PC-3 (cell line): ENCODE results near the gene KPNA5. TPM values are rescaled to one million over a fixed set of nuclear protein-coding genes. Genes with fewer than 3 reads are reported as not detected.

Experiments used
- ATAC-seq: fragments of 200-7000 bp; cut with Tn5 transposase; 2 replicates; pipeline ENCODE4 v1.9.1; 2020; ENCODE audit warnings: mild to moderate bottlenecking, moderate library complexity
- BruUV-seq: library from RNA; stranded (reverse); fragments of 400-500 nt; replicated peaks from 2 replicates; lab custom pipeline; 2021; lab: Mats Ljungman, UMichigan
- CTCF ChIA-PET: fragments of 300-600 bp; sonication (Branson Sonifier 250); formaldehyde crosslinking; loops from one replicate; lab custom pipeline; 2022; ENCODE audit warnings: antibody characterized with exemption; lab: Charles Lee
- POLR2A ChIA-PET: fragments of 300-600 bp; sonication (Branson Sonifier 250); formaldehyde crosslinking; loops from one replicate; lab custom pipeline; 2022; ENCODE audit warnings: antibody characterized with exemption; ENCODE audit not compliant: unreplicated experiment; lab: Charles Lee
- DNase-seq: peaks from one replicate; pipeline ENCODE4 v3.0.0-alpha.2; 2015
- H2AFZ ChIP-seq: fragments of 300-600 bp; sonication (generic); 2 replicates; pipeline ENCODE4 v1.6.0; 2016; ENCODE audit warnings: antibody characterized with exemption, low read length
- H3F3A ChIP-seq: fragments of 300-600 bp; sonication (generic); one replicate; pipeline ENCODE4 v1.6.0; 2017; ENCODE audit warnings: antibody characterized with exemption, low read length, control low read depth, mild to moderate bottlenecking; ENCODE audit not compliant: unreplicated experiment
- H3K27ac ChIP-seq: fragments of 300-600 bp; sonication (generic); 2 replicates; pipeline ENCODE4 v1.5.1; 2016; ENCODE audit warnings: mild to moderate bottlenecking, low read length
- H3K27me3 ChIP-seq: fragments of 300-600 bp; sonication (generic); 2 replicates; pipeline ENCODE4 v1.6.1; 2016; ENCODE audit warnings: low read length, mixed read lengths
- H3K36me3 ChIP-seq: fragments of 300-600 bp; sonication (generic); 2 replicates; pipeline ENCODE4 v1.6.1; 2016; ENCODE audit warnings: low read depth, mixed run types, low read length, mixed read lengths
- H3K4me1 ChIP-seq: fragments of 300-600 bp; sonication (generic); 2 replicates; pipeline ENCODE4 v1.5.1; 2016; ENCODE audit warnings: low read length; ENCODE audit not compliant: insufficient read depth
- H3K4me2 ChIP-seq: fragments of 300-600 bp; sonication (generic); 2 replicates; pipeline ENCODE4 v1.6.0; 2016; ENCODE audit warnings: low read length
- H3K4me3 ChIP-seq: fragments of 300-600 bp; sonication (generic); 2 replicates; pipeline ENCODE4 v1.5.1; 2016; ENCODE audit warnings: mild to moderate bottlenecking, low read length, mixed read lengths
- H3K79me2 ChIP-seq: fragments of 300-600 bp; sonication (generic); 2 replicates; pipeline ENCODE4 v1.6.1; 2017; ENCODE audit warnings: low read length, mixed read lengths
- H3K9ac ChIP-seq: fragments of 300-600 bp; sonication (generic); 2 replicates; pipeline ENCODE4 v1.6.0; 2016; ENCODE audit warnings: mild to moderate bottlenecking, low read length
- H3K9me2 ChIP-seq: fragments of 300-600 bp; sonication (generic); replicated peaks from 2 replicates; pipeline ENCODE4 v1.6.1; 2016; ENCODE audit warnings: mixed run types, low read length, mixed read lengths
- H3K9me3 ChIP-seq: fragments of 300-600 bp; sonication (generic); 2 replicates; pipeline ENCODE4 v1.6.1; 2016; ENCODE audit warnings: low read length, mixed read lengths
- H4K20me1 ChIP-seq: fragments of 300-600 bp; sonication (generic); 2 replicates; pipeline ENCODE4 v1.6.1; 2016; ENCODE audit warnings: low read length, mixed read lengths
- CTCF ChIP-seq: fragments of 300-600 bp; sonication (generic); conservative IDR thresholded peaks from 2 replicates; pipeline ENCODE4 v1.5.1; 2017; ENCODE audit warnings: antibody characterized with exemption, low read depth, mild to moderate bottlenecking, low read length
- EZH2 ChIP-seq: fragments of 300-600 bp; sonication (generic); IDR thresholded peaks from one replicate; pipeline ENCODE4 v1.6.1; 2017; ENCODE audit warnings: antibody characterized with exemption, mild to moderate bottlenecking, low read length; ENCODE audit not compliant: unreplicated experiment
- EZH2phosphoT487 ChIP-seq: fragments of 300-600 bp; sonication (generic); IDR thresholded peaks from 2 replicates; pipeline ENCODE4 v1.6.1; 2018; ENCODE audit warnings: mild to moderate bottlenecking, antibody characterized with exemption, low read length, borderline replicate concordance
- intact Hi-C: fragments of 100-400 bp; cut with micrococcal nuclease; formaldehyde crosslinking; loops from 2 replicates; pipeline ENCODE4 v1.9.0; 2023
- total RNA-seq: library from RNA; depleted of rRNA; stranded (reverse); fragments of >200 nt; gene quantifications from 2 replicates; pipeline ENCODE4 v1.2.3, GENCODE V29; 2014

The KPNA5 gene
- total RNA-seq, 1 experiment from 2014 or later = 4.9 TPM

DNA sequence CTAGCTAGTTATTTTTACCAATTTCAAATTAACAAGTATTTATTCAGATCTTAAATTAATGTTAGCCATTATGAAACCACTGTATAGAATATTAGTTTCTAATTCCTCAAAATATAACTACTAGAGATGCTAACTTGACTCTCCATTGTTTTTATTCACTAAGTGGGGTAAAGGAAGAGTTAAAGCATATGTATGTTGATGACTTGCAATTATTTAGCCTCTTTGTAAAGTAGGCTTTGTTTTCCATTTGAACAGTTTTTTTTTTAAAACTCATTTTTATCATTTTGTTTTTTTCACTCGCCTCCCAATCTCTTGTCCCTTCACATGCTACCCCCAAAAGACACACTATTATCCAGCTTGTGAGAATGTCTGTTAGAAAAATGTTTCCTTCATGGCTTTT, 81.2 kb downstream of the KPNA5 start:
- no peaks in the 10 kb centered on the region for H3K36me3 ChIP-seq
- no peak overlapping the region for H3K27ac ChIP-seq
- H3K4me2 ChIP-seq = no peak overlapping the region
- ChIA-PET POLR2A (no interaction called here), CTCF (interaction anchor here (0.6 kb wide), 1 partner anchor 548 kb away, joined by 3 read pairs; no protein-coding TSS in a partner anchor)
- intact Hi-C loops = no loop called here
- ATAC-seq = no peak
- TF ChIP-seq CTCF (no peak), EZH2phosphoT487 (no peak), EZH2 (no peak)
- no TSS peak for BruUV-seq
- no peaks in the 10 kb centered on the region for H3K4me1 ChIP-seq
- no peaks in the 10 kb centered on the region for H3K27me3 ChIP-seq
- no peaks in the 10 kb centered on the region for H4K20me1 ChIP-seq
- no peak for DNase-seq
- no peaks in the 10 kb centered on the region for H3K79me2 ChIP-seq
- H3F3A ChIP-seq = no peaks in the 10 kb centered on the region
- no peaks in the 10 kb centered on the region for H3K9me3 ChIP-seq
- no peaks in the 10 kb centered on the region for H3K9me2 ChIP-seq
- H2AFZ ChIP-seq = no peak overlapping the region
- H3K9ac ChIP-seq = no peak overlapping the region
- no peak overlapping the region for H3K4me3 ChIP-seq

GRCh38 chr6:116763048-116763447, 82.0 kb downstream of the KPNA5 start:
- DNase-seq (no peak), ATAC-seq (no peak)
- intact Hi-C loops = no loop called here
- no peaks in the 10 kb centered on the region for H3K9me2 ChIP-seq
- TF ChIP-seq EZH2phosphoT487 (no peak), CTCF (no peak), EZH2 (no peak)
- H3K9me3 ChIP-seq = no peaks in the 10 kb centered on the region
- ChIA-PET POLR2A (no interaction called here), CTCF (no interaction called here)
- H4K20me1 ChIP-seq = no peaks in the 10 kb centered on the region
- H3F3A ChIP-seq = no peaks in the 10 kb centered on the region
- H3K36me3 ChIP-seq = no peaks in the 10 kb centered on the region
- H3K4me1 ChIP-seq = no peaks in the 10 kb centered on the region
- no peaks in the 10 kb centered on the region for H3K79me2 ChIP-seq
- H3K4me3 ChIP-seq = no peak overlapping the region
- no peak overlapping the region for H3K27ac ChIP-seq
- no peaks in the 10 kb centered on the region for H3K27me3 ChIP-seq
- no peak overlapping the region for H2AFZ ChIP-seq
- H3K9ac ChIP-seq = no peak overlapping the region
- no TSS peak for BruUV-seq
- H3K4me2 ChIP-seq = no peak overlapping the region

DNA sequence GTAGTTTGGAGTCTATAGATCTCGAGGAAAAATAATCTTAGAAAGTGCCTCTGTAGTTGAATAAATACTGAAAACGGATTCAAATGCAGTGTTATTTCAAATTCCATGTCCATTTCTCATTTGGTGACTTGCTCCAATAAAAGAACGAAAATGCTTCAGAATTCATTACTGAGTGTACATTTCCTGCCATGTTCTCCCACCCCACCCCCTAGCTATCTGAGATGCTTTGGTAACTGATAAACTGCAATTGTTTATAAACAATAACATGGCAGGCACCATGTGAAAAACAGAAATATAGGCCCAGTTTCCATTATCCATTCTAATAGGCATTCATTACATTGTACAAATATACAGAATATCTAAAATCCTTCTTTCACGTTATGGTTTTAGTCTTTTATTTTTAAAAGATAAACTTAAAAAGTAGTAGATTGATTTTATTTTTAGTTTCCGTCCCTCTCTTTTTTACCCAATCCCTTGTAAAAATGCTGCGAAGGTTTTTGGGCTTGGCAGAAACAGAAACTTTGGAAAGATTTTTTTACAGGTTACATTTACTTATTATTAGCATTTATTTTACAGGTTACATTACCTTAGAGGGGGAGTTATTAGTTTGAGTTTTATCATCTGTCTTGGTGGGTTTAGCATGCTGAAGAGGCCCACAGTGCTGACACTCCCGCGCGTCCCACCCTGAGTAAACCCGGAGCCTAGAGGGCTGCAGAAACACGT, 83.1 kb downstream of the KPNA5 start:
- no peak overlapping the region for H3K9ac ChIP-seq
- BruUV-seq = no TSS peak
- H3K27ac ChIP-seq = no peak overlapping the region
- H3K9me2 ChIP-seq = no peaks in the 10 kb centered on the region
- intact Hi-C loops = no loop called here
- H4K20me1 ChIP-seq = no peaks in the 10 kb centered on the region
- H3K4me1 ChIP-seq = no peaks in the 10 kb centered on the region
- ChIA-PET POLR2A (no interaction called here), CTCF (no interaction called here)
- no peaks in the 10 kb centered on the region for H3K79me2 ChIP-seq
- no peaks in the 10 kb centered on the region for H3K9me3 ChIP-seq
- no peaks in the 10 kb centered on the region for H3K36me3 ChIP-seq
- DNase-seq (no peak), ATAC-seq (no peak)
- no peak overlapping the region for H3K4me2 ChIP-seq
- no peaks in the 10 kb centered on the region for H3K27me3 ChIP-seq
- H2AFZ ChIP-seq = no peak overlapping the region
- TF ChIP-seq EZH2 = no peak
- no peak overlapping the region for H3K4me3 ChIP-seq
- no peaks in the 10 kb centered on the region for H3F3A ChIP-seq
